Natural killer cell (primary cell): ENCODE results near the gene STEAP1B. TPM values are rescaled to one million over a fixed set of nuclear protein-coding genes. Genes with fewer than 3 reads are reported as not detected.

Experiments used
- ATAC-seq, 3 donors: fragments of 150-1000 bp in 2 of 3; fragments of 200-7000 bp in 1 of 3; cut with Tn5 transposase; 1 replicate in 1 of 3; 2 replicates in 2 of 3; pipeline ENCODE4 v1.10.0; 2021; ENCODE audit warnings: mild to moderate bottlenecking in 2 of 3, moderate library complexity in 2 of 3
- DNase-seq, 2 donors: peaks; one replicate each; pipeline versions ENCODE4 v3.0.0 to v3.0.0-alpha.2; 2013 to 2021; ENCODE audit warnings: mixed read lengths in 1 of 2
- H3K27ac ChIP-seq: one replicate; pipeline ENCODE4 v1.5.1; 2013; ENCODE audit warnings: mild to moderate bottlenecking, low read length
- H3K27me3 ChIP-seq: one replicate; pipeline ENCODE4 v1.6.1; 2013; ENCODE audit warnings: low read length; ENCODE audit not compliant: control insufficient read depth, insufficient read depth
- H3K36me3 ChIP-seq: one replicate; pipeline ENCODE4 v1.6.1; 2013; ENCODE audit warnings: low read length; ENCODE audit not compliant: control insufficient read depth, insufficient read depth
- H3K4me1 ChIP-seq: one replicate; pipeline ENCODE4 v1.6.1; 2013; ENCODE audit warnings: low read length; ENCODE audit not compliant: control insufficient read depth, insufficient read depth
- H3K4me3 ChIP-seq: one replicate; pipeline ENCODE4 v1.5.1; 2013; ENCODE audit warnings: low read length
- H3K9me3 ChIP-seq: one replicate; pipeline ENCODE4 v1.6.1; 2013; ENCODE audit warnings: low read length; ENCODE audit not compliant: control insufficient read depth, insufficient read depth
- H3K27ac Mint-ChIP-seq, 2 donors: one replicate each; pipeline ENCODE4 v1.8.0; 2022; ENCODE audit warnings: mild to moderate bottlenecking in 2 of 2, mixed read lengths in 2 of 2, moderate library complexity in 1 of 2
- H3K27me3 Mint-ChIP-seq, 2 donors: one replicate each; pipeline ENCODE4 v1.8.0; 2022; ENCODE audit warnings: low read depth in 2 of 2, mixed read lengths in 2 of 2
- H3K36me3 Mint-ChIP-seq: one replicate; pipeline ENCODE4 v1.8.0; 2022; ENCODE audit warnings: mixed read lengths
- H3K4me1 Mint-ChIP-seq, 2 donors: one replicate each; pipeline ENCODE4 v1.8.0; 2022; ENCODE audit warnings: mixed read lengths in 2 of 2
- H3K4me3 Mint-ChIP-seq: one replicate; pipeline ENCODE4 v1.8.0; 2022; ENCODE audit warnings: mild to moderate bottlenecking, moderate library complexity, mixed read lengths
- H3K9me3 Mint-ChIP-seq, 2 donors: one replicate each; pipeline ENCODE4 v1.8.0; 2022; ENCODE audit warnings: mixed read lengths in 2 of 2
- WGBS: methylation state at CpG from one replicate; pipeline ENCODE4 v1.1.7; 2013; ENCODE audit warnings: missing lambda C conversion rate; ENCODE audit not compliant: insufficient coverage; 5-methylcytosine and 5-hydroxymethylcytosine counted together
- intact Hi-C: fragments of 100-400 bp; cut with micrococcal nuclease; formaldehyde crosslinking; loops from one replicate; pipeline ENCODE4 v1.14.2; 2022
- total RNA-seq, 4 donors: library from RNA; stranded (reverse); fragments of 120-200 nt in 1 of 4; gene quantifications; one replicate each; pipeline versions ENCODE4 v1.2.3 to v1.2.4, GENCODE V29; 2013 to 2022
- TF ChIP-seq, protein P1 (sequence below): fragments of 200-600 bp; IDR thresholded peaks from one replicate; pipeline ENCODE4 v1.8.0; 2022; ENCODE audit warnings: antibody characterized with exemption

The STEAP1B gene
- total RNA-seq, 3 donors from 2014 or later (not counting 1 experiment from before 2014, with no cell fraction given), result 0.31 TPM; not detected in 2

DNA sequence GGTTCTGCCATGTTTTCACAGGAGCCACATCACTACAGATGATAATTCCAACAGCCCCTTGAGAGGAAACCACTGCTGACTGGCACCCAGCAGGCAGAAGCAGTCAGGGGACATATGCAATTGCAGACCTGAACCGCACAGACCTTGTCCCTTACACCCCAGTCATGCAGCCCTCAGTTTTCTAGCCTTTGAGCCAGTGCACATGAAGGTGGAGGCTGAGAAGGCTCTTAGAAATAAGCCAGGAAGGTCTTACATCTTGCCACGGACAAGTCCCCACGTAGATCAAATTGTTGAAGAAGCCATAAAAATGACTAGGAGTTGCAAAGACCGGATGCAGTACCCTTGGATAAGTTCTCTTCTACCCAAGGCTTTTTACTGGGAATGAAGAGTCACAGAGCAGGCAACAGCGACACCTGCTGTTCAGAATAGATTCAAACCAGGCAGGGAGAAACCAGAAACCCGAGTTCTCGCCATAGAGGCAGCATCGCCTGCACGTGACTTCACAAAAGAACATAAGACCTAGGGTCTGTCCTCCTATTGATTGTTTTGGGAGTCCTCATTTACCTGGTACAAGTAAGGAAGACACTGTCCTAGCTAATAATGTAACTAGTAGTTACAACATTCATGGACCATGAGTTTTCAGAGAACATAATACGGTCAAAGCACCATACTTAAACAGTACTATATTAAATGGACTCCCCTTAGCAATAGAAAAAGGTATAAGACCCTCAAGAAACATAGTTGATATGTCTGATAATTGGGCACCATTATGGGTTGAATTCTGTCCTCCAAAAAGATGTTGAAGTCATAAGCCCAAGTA lies 11.1 kb downstream of the STEAP1B start:
- Mint-ChIP-seq H3K9me3 (no peaks in the 10 kb centered on the region), H3K4me3 (no peak overlapping the region), H3K36me3 (no peaks in the 10 kb centered on the region), H3K27me3 (peaks cover 3 to 12% of the 10 kb centered on the region in 2 donors), H3K27ac (no peak overlapping the region), H3K4me1 (no peaks in the 10 kb centered on the region)
- Histone ChIP-seq H3K36me3 (no peaks in the 10 kb centered on the region), H3K27me3 (no peaks in the 10 kb centered on the region), H3K4me3 (no peak overlapping the region), H3K27ac (no peak overlapping the region), H3K4me1 (no peaks in the 10 kb centered on the region), H3K9me3 (no peaks in the 10 kb centered on the region)
- TF ChIP-seq, protein P1, sequence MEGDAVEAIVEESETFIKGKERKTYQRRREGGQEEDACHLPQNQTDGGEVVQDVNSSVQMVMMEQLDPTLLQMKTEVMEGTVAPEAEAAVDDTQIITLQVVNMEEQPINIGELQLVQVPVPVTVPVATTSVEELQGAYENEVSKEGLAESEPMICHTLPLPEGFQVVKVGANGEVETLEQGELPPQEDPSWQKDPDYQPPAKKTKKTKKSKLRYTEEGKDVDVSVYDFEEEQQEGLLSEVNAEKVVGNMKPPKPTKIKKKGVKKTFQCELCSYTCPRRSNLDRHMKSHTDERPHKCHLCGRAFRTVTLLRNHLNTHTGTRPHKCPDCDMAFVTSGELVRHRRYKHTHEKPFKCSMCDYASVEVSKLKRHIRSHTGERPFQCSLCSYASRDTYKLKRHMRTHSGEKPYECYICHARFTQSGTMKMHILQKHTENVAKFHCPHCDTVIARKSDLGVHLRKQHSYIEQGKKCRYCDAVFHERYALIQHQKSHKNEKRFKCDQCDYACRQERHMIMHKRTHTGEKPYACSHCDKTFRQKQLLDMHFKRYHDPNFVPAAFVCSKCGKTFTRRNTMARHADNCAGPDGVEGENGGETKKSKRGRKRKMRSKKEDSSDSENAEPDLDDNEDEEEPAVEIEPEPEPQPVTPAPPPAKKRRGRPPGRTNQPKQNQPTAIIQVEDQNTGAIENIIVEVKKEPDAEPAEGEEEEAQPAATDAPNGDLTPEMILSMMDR, result peak; percentile 91
- intact Hi-C loops, result loop anchor here (1.0 kb wide), 1 partner anchor 379 kb away; no protein-coding TSS in a partner anchor
- peak; percentile 53 to 82 for DNase-seq
- peak; percentile 66 to 78 (median 70) for ATAC-seq
- WGBS, result 8% methylated on average over 9 of the region's 10 CpGs

DNA sequence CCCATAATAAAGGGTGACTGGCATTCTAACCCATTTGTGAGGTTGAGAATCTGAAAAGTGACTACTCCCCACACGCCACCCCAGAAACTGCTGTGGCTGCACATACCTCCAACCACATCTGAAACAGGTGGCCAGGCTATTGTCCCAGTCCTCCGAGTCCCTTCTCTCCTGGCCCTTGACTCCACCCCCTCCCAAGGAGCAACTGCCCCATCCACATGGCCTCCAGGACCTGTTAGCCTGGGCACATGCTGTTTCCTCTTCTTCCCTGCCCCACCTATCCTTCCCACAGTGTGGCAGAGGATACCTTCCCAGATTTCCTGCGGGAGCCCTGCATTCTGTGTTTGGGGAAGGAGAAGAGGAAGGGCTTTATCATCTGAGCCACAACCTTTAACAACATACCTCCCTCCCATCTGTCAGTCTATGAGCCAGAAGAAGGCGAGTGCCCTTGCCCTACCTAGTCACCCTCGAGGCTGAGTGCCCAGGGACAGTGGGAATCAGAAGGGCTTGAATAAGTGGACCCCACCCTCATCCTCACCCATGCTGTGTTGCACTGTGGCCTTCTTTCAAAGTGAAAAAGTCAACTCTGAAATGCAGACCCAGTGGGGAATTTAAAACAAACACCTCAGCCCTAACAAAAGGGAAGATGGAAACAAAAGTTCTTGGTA lies 11.9 kb downstream of the STEAP1B start:
- H3K9me3 ChIP-seq, result no peaks in the 10 kb centered on the region
- H3K27ac ChIP-seq, result no peak overlapping the region
- no peaks in the 10 kb centered on the region for H3K27me3 ChIP-seq
- no peaks in the 10 kb centered on the region for H3K4me1 ChIP-seq
- no peak for DNase-seq
- TF ChIP-seq, protein P1, result no peak
- Mint-ChIP-seq H3K9me3 (no peaks in the 10 kb centered on the region), H3K36me3 (no peaks in the 10 kb centered on the region), H3K27ac (no peak overlapping the region), H3K27me3 (peaks cover 3 to 12% of the 10 kb centered on the region in 2 donors), H3K4me1 (no peaks in the 10 kb centered on the region), H3K4me3 (no peak overlapping the region)
- H3K4me3 ChIP-seq, result no peak overlapping the region
- intact Hi-C loops, result no loop called here
- 66% methylated on average over 4 of the region's 5 CpGs for WGBS
- no peak for ATAC-seq
- no peaks in the 10 kb centered on the region for H3K36me3 ChIP-seq

DNA sequence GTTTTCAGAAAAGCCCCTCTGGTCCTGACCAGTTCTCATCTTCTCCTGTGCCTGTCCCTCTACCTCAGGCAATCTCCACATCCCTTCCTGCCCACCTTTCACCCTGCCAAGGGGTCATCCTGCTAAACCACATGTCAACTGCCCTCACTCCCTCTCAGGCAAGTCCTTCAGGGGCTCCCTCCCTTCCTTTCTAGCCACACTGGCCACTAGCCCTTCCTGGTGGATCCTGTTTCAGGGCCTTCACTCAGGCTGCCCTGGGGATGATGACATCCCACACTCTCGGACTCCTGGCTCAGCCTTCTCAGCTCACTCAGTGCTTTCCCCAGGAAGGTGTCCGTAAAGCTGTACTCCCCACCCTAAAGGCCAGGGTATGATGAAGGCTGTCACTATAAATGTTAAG lies 13.4 kb downstream of the STEAP1B start:
- H3K27ac ChIP-seq, result no peak overlapping the region
- H3K27me3 ChIP-seq, result no peaks in the 10 kb centered on the region
- TF ChIP-seq, protein P1, result no peak
- Mint-ChIP-seq H3K4me3 (no peak overlapping the region), H3K36me3 (no peaks in the 10 kb centered on the region), H3K27ac (no peak overlapping the region), H3K4me1 (no peaks in the 10 kb centered on the region), H3K9me3 (no peaks in the 10 kb centered on the region), H3K27me3 (peaks cover 3 to 12% of the 10 kb centered on the region in 2 donors)
- no peak for ATAC-seq
- WGBS, result 88% methylated on average over 1 of the region's 2 CpGs
- no peak overlapping the region for H3K4me3 ChIP-seq
- no peak for DNase-seq
- no peaks in the 10 kb centered on the region for H3K36me3 ChIP-seq
- H3K9me3 ChIP-seq, result no peaks in the 10 kb centered on the region
- intact Hi-C loops, result no loop called here
- peaks cover 3% of the 10 kb centered on the region for H3K4me1 ChIP-seq
